GM12878 (cell line): ENCODE data around the gene KIF9.

ENCODE experiments used
- ASH2L ChIP-seq: fragments of 300-600, 200-600 bp; sonication (generic); IDR thresholded peaks from 2 replicates; pipeline ENCODE4 v1.6.1; 2017; ENCODE audit warnings: low read depth, mild to moderate bottlenecking, borderline replicate concordance
- CTCF ChIP-seq, 3 experiments: IDR thresholded peaks in 2 of 3; conservative IDR thresholded peaks in 1 of 3; 2 replicates each; pipeline ENCODE4 v1.5.1; 2011; ENCODE audit warnings: low read depth in 3 of 3, low read length in 3 of 3, mild to moderate bottlenecking in 3 of 3, control low read depth in 2 of 3, moderate library complexity in 2 of 3, inconsistent platforms in 1 of 3, mixed read lengths in 1 of 3; ENCODE audit not compliant: control insufficient read depth in 2 of 3, insufficient read depth in 1 of 3; ENCODE audit errors: extremely low read depth in 1 of 3
- EP300 ChIP-seq, 2 experiments: fragments of 150-350 bp in 1 of 2; IDR thresholded peaks; 2 replicates each; pipeline ENCODE4 v1.6.1; 2011 to 2012; ENCODE audit warnings: low read depth in 2 of 2, low read length in 2 of 2, borderline replicate concordance in 1 of 2, improper control_type of control experiment in 1 of 2, inconsistent platforms in 1 of 2; ENCODE audit not compliant: control insufficient read depth in 1 of 2
- JUNB ChIP-seq: IDR thresholded peaks from 2 replicates; pipeline ENCODE4 v1.6.1; 2016; ENCODE audit warnings: antibody characterized with exemption, mild to moderate bottlenecking
- MYC ChIP-seq: IDR thresholded peaks from 2 replicates; pipeline ENCODE4 v1.6.1; 2011; ENCODE audit warnings: mild to moderate bottlenecking, low read length, moderate library complexity, inconsistent platforms; ENCODE audit not compliant: insufficient read depth, insufficient replicate concordance, insufficient read length, severe bottlenecking
- NFYA ChIP-seq: IDR thresholded peaks from 2 replicates; pipeline ENCODE4 v1.6.1; 2011; ENCODE audit warnings: low read depth, mild to moderate bottlenecking, low read length, improper control_type of control experiment, borderline replicate concordance
- PRDM15 ChIP-seq: fragments of 450-650 bp; formaldehyde crosslinking; IDR thresholded peaks from 2 replicates; pipeline ENCODE4 v1.4.0; 2020; ENCODE audit warnings: mild to moderate bottlenecking, moderate library complexity
- RAD21 ChIP-seq: IDR thresholded peaks from 2 replicates; pipeline ENCODE4 v1.6.1; 2011; ENCODE audit warnings: mild to moderate bottlenecking, low read depth, low read length, moderate library complexity; ENCODE audit not compliant: insufficient read depth
- SREBF2 ChIP-seq: IDR thresholded peaks from 2 replicates; pipeline ENCODE4 v1.6.1; 2012; ENCODE audit warnings: mild to moderate bottlenecking, low read length
- SRF ChIP-seq, 2 experiments: IDR thresholded peaks; 2 replicates each; pipeline ENCODE4 v1.6.1; 2011; ENCODE audit warnings: low read depth in 2 of 2, low read length in 2 of 2, mild to moderate bottlenecking in 1 of 2, moderate library complexity in 1 of 2
- TAF1 ChIP-seq: IDR thresholded peaks from 2 replicates; pipeline ENCODE4 v1.6.1; 2011; ENCODE audit warnings: mild to moderate bottlenecking, low read depth, low read length, borderline replicate concordance
- ZNF217 ChIP-seq: fragments of 450-650 bp; IDR thresholded peaks from 2 replicates; pipeline ENCODE4 v1.6.1; 2017; ENCODE audit warnings: antibody characterized with exemption, mild to moderate bottlenecking
- TF ChIP-seq, protein P1 (sequence below): IDR thresholded peaks from 2 replicates; pipeline ENCODE4 v1.6.1; 2011; ENCODE audit warnings: mild to moderate bottlenecking, low read depth, low read length, moderate library complexity; ENCODE audit not compliant: insufficient replicate concordance

DNA sequence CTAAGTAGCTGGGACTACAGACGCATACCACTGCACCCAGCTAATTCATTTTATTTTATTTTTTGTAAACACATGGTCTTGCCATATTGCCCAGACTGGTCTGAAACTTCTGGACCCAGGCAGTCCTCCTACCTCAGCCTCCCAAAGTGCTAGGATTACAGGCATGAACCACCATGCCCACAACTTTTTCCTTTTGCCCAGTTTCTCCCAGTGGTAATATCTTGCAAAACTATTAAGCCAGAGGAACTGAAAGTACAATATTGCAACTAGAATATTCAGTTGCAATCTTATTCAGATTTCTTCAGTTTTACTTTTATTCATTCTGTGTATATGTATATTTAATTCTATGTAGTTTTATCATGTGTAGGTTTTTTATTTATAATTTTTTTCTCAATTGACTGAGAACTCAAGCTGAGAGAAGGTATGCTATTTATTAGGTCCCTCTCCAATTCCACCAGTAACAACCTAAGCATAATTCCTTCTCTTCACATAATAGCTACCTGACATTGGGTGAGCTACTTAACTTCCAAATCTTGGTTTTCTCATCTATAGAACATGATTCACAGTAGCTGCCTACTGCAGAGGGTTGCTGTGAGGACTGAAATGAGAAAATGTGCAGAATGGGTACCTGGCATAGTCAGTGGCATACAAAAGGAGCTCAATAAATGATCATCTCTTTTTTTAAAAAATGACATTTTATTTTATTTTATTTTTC is 30.9 kb upstream of the KIF9 start:
- TF ChIP-seq SREBF2 (no peak), EP300 (IDR thresholded peaks at IDR 0.05; ENCODE audit: borderline replicate concordance in 1 of 2, control insufficient read depth in 1 of 2, low read depth in 2 of 2, low read length in 2 of 2) (no peak), SRF (IDR thresholded peaks at IDR 0.05; ENCODE audit: low read depth in 2 of 2, low read length in 2 of 2) (no peak), PRDM15 (CRISPR knock-in tag) (no peak), MYC (no peak), CTCF (IDR thresholded peaks at IDR 0.05 in 2 of 3, conservative IDR thresholded peaks at IDR 0.05 in 1 of 3; ENCODE audit: control insufficient read depth in 2 of 3, extremely low read depth in 1 of 3, insufficient read depth in 1 of 3, low read depth in 3 of 3, low read length in 3 of 3) (no peak), TAF1 (no peak), ASH2L (no peak), NFYA (no peak), JUNB (no peak), ZNF217 (no peak), RAD21 (no peak)
- TF ChIP-seq, protein P1, sequence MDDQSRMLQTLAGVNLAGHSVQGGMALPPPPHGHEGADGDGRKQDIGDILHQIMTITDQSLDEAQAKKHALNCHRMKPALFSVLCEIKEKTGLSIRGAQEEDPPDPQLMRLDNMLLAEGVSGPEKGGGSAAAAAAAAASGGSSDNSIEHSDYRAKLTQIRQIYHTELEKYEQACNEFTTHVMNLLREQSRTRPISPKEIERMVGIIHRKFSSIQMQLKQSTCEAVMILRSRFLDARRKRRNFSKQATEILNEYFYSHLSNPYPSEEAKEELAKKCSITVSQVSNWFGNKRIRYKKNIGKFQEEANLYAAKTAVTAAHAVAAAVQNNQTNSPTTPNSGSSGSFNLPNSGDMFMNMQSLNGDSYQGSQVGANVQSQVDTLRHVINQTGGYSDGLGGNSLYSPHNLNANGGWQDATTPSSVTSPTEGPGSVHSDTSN, result no peak
